HG02642 (cell line): ENCODE results near the gene FH.
A peak's percentile ranks its signal among the peaks of the same experiment; 100 is the strongest.

Experiments used
- ATAC-seq: cut with Tn5 transposase; IDR thresholded peaks from one replicate; pipeline ENCODE4 v1.9.1; 2021; ENCODE audit warnings: mild to moderate bottlenecking; ENCODE audit not compliant: unreplicated experiment, poor library complexity

FH gene

DNA sequence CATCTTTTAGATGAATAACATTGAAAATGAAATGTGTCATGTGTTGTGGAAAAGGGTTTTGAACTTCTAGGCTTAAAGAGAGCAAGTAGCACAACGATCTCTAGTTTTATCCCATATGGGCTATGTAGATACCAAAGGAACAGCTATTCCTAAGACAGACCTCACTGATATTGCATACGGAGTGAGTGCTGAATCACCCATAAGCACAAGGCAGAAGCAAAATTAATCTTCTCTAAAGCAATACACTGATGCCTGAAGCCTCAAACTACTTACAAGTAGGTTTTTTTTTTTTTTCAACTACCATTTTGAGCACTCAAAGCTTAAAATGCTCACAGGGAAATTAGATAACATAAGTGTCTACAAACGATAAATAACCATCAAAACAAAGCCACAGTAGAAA is 7.6 kb upstream of the FH start:
- no peak for ATAC-seq

- no peak for ATAC-seq
Observed at GRCh38 chr1:241525026-241525425, 5.5 kb upstream of the FH start.

- no peak for ATAC-seq
Observed at GRCh38 chr1:241521718-241522117, 2.2 kb upstream of the FH start.

- ATAC-seq: no peak
Observed at GRCh38 chr1:241520080-241520465, 518 bp upstream of the FH start.

GRCh38 chr1:241518476-241519307 is 863 bp downstream of the FH start:
- peak; percentile 35 for ATAC-seq

GRCh38 chr1:241513378-241513777 is 6.2 kb downstream of the FH start:
- ATAC-seq: no peak

GRCh38 chr1:241507189-241507863 is 12.2 kb downstream of the FH start:
- ATAC-seq: no peak

GRCh38 chr1:241503444-241503843 is 16.1 kb downstream of the FH start:
- no peak for ATAC-seq

DNA sequence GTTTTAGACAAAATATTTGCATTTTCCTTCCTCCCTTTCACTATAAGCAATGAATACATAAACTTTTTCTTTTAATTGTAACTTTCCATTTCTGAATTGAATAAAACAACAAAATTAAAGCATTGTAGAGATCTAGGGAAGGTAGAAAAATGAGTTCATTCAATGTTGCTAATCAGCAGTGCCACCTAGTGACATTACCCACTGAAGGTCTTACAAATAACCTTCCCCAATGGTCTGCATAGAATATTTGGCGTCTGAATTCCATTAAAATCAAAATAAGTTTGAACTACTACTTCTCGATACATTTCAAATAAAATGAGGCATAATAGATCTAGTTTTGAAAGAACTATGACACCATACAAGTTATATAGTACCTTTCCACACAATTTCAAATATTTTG is 19.6 kb downstream of the FH start:
- ATAC-seq: no peak

DNA sequence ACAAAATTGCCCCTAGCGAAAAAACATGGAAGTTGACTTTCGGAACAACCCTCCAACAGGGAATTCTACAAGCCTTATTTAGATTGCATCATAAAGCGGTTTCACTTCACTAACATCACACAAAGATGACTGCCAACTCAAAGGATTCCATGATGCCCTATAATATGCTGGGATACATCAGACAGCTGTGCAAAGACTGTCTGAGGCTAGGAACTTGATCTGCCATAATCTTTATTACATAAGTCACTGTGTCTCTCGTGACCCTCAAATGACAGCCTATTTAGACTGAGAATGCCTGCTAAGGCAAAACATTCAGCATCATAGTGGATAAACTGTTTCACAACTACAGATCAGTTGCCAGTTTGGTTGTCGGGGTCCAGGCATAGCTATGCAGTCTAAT is 23.8 kb downstream of the FH start:
- no peak for ATAC-seq

DNA sequence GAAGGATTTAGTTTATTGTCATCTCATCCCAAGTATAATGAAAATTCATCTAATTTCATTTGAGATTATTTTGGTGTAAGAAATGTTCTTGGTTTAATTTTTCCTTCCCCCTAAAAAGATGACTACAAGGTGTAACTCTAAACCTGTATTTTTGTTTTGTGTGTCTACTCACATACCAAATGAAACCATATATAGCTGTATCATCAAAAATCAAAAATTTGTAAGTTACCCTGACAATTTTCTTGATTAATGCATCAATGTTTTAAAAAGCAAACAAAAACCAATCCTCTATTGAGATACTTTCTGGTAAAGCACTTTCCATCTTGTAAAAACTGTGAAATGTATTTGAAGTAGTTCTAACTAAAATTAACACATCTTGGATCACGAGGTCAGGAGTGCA is 30.8 kb downstream of the FH start:
- ATAC-seq: no peak

DNA sequence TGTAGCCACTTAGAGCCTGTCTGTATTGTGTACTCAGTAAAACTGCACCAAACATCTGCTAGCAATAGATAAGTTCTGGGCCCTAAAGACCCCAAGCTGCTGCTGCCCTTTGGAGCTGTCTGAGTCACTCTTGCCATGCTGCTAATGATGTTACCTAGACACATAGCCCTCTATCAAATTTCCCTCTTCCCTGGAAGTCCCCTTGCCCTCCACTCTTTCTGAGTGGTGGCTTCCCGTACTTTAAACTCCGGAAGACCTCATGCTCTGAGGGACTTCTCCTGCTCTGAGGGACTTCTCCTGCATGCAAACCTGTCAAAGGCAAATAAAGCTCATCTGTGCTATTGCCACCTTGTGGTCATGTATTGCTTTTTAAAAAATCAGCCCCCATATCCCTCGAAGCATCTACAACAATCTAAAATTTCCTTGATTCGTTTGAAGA is 34.0 kb downstream of the FH start:
- ATAC-seq: peak; percentile 75

DNA sequence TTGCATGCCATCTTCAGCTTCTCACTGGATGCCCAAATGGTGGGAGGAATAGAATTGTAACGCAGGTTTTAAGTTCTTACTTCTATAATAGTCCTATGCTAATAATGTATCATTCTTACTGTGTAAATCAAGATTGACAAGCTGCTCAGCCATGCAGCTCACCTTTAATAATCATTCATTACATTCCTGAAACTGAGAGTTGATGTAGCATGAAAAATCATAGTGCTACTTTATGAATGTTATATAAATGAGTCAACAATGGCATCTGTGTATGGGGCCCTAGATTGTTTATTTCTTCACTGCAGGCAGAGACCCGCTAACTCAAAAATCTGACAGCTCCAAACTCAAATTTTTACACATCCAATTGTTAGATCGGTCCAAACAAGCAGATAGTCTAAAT is 34.4 kb downstream of the FH start:
- peak; percentile 70 for ATAC-seq

DNA sequence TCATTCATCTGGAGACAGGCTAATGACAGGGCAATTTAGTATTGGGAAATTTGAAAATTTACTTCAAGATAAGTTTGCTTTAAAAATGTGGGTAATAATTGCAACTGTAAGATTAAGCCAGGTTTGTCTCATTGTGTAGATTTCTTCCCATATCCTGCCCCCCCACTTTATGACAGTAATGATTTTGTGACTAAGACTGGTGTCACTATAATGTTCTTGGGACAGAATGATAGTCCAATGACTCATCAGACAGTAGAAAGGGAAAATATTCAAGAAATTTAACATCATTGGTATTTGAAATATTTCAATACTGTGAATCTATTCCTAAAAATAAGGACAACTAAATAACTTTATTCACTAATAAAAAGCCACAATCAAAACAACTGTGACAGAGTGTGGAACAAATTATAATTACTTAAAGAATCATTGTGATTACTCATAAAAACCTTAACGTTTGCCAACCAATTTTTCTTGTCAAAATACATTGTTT is 36.7 kb downstream of the FH start:
- no peak for ATAC-seq

DNA sequence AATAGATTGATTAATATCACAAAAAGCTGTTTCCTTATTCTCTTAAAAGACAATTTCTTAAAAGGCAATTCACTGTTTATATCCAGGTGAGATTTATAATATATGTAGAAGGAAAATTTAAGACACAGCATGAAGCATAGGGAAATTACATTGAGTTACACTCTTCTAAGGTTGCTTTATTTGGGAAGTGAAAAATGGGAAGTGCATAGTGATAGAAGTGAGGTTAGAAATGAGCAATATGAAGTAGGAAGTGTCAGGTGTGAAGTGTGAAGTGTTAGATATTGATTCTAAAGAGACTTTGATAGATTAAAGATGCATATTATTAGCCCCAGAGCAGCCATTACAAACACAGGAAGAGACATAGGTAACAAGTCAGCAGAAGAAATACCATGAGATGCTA is 40.3 kb downstream of the FH start:
- ATAC-seq: no peak

DNA sequence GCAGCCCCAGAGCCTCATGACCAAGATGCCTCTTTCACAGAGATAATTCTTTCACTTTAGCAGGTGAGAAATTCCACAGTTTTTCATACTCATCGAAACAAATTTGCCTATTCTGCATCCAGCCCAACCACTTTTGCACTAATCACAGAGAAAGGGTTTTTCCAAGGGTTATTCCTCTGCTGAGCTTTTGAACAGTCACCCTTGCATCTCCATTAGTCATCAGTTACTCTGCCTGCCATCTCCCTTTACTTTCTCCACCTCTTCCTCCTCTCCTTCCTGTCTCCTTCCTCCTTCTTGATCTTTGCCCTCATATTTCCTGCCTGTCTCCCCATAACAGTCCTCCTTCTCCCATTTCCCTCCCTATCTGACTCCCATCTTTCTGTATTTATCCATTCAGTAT is 43.9 kb downstream of the FH start:
- ATAC-seq: peak; percentile 69

- no peak for ATAC-seq
Observed at GRCh38 chr1:241473026-241473425, 46.5 kb downstream of the FH start.

DNA sequence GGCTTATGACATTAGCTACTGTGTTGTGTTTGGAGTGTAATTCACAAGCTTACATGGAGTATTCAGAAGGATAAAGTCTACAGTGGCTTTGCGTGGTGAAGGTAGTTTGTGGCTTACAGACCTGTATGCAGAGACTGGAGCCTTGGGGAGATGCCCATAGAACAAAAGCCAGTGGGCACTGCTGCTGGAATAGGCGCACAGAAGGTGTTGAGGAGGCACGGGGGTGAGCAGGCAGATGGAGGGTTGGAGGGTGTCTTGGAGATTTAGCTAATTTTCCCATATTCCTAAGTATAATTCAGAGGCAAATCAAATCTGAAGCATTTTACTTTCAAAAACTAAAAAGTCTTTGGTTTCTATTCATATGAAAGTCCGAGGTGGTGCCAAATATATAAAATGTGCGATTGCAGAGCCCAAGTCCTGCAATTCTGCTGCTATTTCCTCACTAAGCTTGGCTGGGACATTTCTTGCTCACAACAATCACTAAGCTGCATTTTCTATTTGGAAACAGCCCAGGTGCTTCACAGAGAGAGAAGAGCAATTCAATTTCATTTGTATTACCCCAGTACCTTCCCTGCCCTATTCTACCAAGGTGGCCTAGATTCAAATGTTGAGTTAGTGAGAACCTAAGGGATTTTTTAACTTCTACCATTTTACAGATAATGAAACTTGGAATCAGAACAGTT is 48.5 kb downstream of the FH start:
- no peak for ATAC-seq

DNA sequence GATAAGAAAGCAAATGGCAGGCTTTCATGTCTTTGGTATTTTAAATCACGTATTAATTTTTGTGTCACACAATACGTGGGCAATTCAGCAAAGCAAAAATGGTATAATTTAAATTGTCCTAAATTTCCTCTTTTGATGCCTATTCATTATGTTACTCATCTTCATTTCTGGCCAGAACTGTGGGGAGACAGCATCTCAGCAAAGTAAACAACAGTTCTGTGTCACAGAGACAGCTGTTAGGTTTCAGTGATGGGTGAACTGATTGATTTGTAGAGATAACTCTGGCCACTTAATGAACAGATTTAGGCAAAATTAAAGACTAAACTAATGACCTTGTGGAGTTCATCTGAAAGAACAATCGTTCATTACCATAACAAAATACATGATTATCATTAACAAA is 49.2 kb downstream of the FH start:
- ATAC-seq: no peak

- no peak for ATAC-seq
Observed at GRCh38 chr1:241465673-241466072, 53.9 kb downstream of the FH start.

- no peak for ATAC-seq
Observed at GRCh38 chr1:241464985-241465384, 54.6 kb downstream of the FH start.
